IMR-90 (cell line): ENCODE data around the gene FAM76A. TPM values are rescaled to one million over a fixed set of nuclear protein-coding genes. Genes with fewer than 3 reads are reported as not detected.

Experiments
- ATAC-seq: fragments of 200-7000 bp; cut with Tn5 transposase; 2 replicates; pipeline ENCODE4 v1.9.1; 2020; ENCODE audit warnings: low read depth, mild to moderate bottlenecking, moderate library complexity
- BruUV-seq: library from RNA; stranded (reverse); fragments of 400-500 nt; replicated peaks from 2 replicates; lab custom pipeline; 2021; lab: Mats Ljungman, UMichigan
- CTCF ChIA-PET: fragments of 300-600 bp; formaldehyde crosslinking; extraction: SDS; loops from one replicate; lab custom pipeline; 2021; ENCODE audit warnings: antibody characterized with exemption; lab: Yijun Ruan, JAX
- POLR2A ChIA-PET: fragments of 300-600 bp; sonication (Branson Sonifier 250); formaldehyde crosslinking; loops from one replicate; lab custom pipeline; 2022; ENCODE audit warnings: antibody characterized with exemption; ENCODE audit not compliant: unreplicated experiment; lab: Charles Lee
- DNase-seq: peaks from one replicate; pipeline ENCODE4 v3.0.0; 2013
- H2AFZ ChIP-seq: replicated peaks from 2 replicates; pipeline ENCODE3; 2013; ENCODE audit warnings: low read length, mild to moderate bottlenecking; ENCODE audit not compliant: poor library complexity
- H2AK5ac ChIP-seq: 2 replicates; pipeline ENCODE4 v1.6.1; 2013; ENCODE audit warnings: low read depth, low read length, inconsistent platforms
- H2AK9ac ChIP-seq: replicated peaks from 2 replicates; pipeline ENCODE3; 2013; ENCODE audit warnings: mild to moderate bottlenecking, low read depth, low read length, moderate library complexity; ENCODE audit not compliant: poor library complexity
- H2BK120ac ChIP-seq: 2 replicates; pipeline ENCODE4 v1.6.1; 2013; ENCODE audit warnings: low read depth, low read length, inconsistent platforms
- H2BK15ac ChIP-seq: 3 replicates; pipeline ENCODE4 v1.6.1; 2013; ENCODE audit warnings: low read depth, low read length, inconsistent platforms
- H2BK20ac ChIP-seq: 2 replicates; pipeline ENCODE4 v1.6.1; 2013; ENCODE audit warnings: low read depth, mild to moderate bottlenecking, inconsistent platforms, low read length, moderate library complexity
- H2BK5ac ChIP-seq: 2 replicates; pipeline ENCODE4 v1.6.1; 2013; ENCODE audit warnings: mild to moderate bottlenecking, low read depth, low read length, inconsistent platforms; ENCODE audit not compliant: poor library complexity, severe bottlenecking
- H3K14ac ChIP-seq: replicated peaks from 2 replicates; pipeline ENCODE4 v1.6.1; 2013; ENCODE audit warnings: low read depth, low read length, inconsistent platforms
- H3K18ac ChIP-seq: 2 replicates; pipeline ENCODE4 v1.6.1; 2013; ENCODE audit warnings: low read depth, low read length, control low read depth
- H3K23ac ChIP-seq: 2 replicates; pipeline ENCODE4 v1.6.1; 2013; ENCODE audit warnings: low read depth, low read length, inconsistent platforms
- H3K27ac ChIP-seq: 2 replicates; pipeline ENCODE4 v1.5.1; 2013; ENCODE audit warnings: mild to moderate bottlenecking, control low read depth, low read length; ENCODE audit not compliant: insufficient read depth
- H3K27me3 ChIP-seq: 2 replicates; pipeline ENCODE4 v1.6.1; 2013; ENCODE audit warnings: low read length; ENCODE audit not compliant: control insufficient read depth, insufficient read depth
- H3K36me3 ChIP-seq: 2 replicates; pipeline ENCODE4 v1.6.1; 2013; ENCODE audit warnings: low read length, mixed read lengths; ENCODE audit not compliant: control insufficient read depth, insufficient read depth
- H3K4ac ChIP-seq: 2 replicates; pipeline ENCODE4 v1.6.1; 2013; ENCODE audit warnings: low read depth, low read length, inconsistent platforms
- H3K4me1 ChIP-seq: 2 replicates; pipeline ENCODE4 v1.6.1; 2013; ENCODE audit warnings: low read length, mixed read lengths; ENCODE audit not compliant: control insufficient read depth, insufficient read depth
- H3K4me2 ChIP-seq: 2 replicates; pipeline ENCODE4 v1.6.1; 2013; ENCODE audit warnings: low read depth, mild to moderate bottlenecking, control low read depth, low read length, moderate library complexity
- H3K4me3 ChIP-seq: 2 replicates; pipeline ENCODE4 v1.5.1; 2013; ENCODE audit warnings: low read depth, mild to moderate bottlenecking, control low read depth, low read length, moderate library complexity; ENCODE audit not compliant: insufficient read depth
- H3K56ac ChIP-seq: 2 replicates; pipeline ENCODE4 v1.6.1; 2013; ENCODE audit warnings: low read length, inconsistent platforms; ENCODE audit not compliant: insufficient read depth; ENCODE audit errors: extremely low read depth
- H3K79me1 ChIP-seq, 2 experiments: 2 replicates each; pipeline ENCODE4 v1.6.1; 2013; ENCODE audit warnings: low read length in 2 of 2, inconsistent platforms in 1 of 2, low read depth in 1 of 2
- H3K9ac ChIP-seq: 2 replicates; pipeline ENCODE4 v1.6.1; 2013; ENCODE audit warnings: low read depth, low read length, control low read depth
- H3K9me1 ChIP-seq: 2 replicates; pipeline ENCODE4 v1.6.1; 2013; ENCODE audit warnings: low read length, inconsistent platforms; ENCODE audit not compliant: insufficient read depth
- H3K9me3 ChIP-seq: 2 replicates; pipeline ENCODE4 v1.6.1; 2013; ENCODE audit warnings: low read length; ENCODE audit not compliant: control insufficient read depth, insufficient read depth
- H4K20me1 ChIP-seq: 2 replicates; pipeline ENCODE4 v1.6.1; 2013; ENCODE audit warnings: low read length, inconsistent platforms; ENCODE audit not compliant: insufficient read depth
- H4K5ac ChIP-seq: 2 replicates; pipeline ENCODE4 v1.6.1; 2013; ENCODE audit warnings: mild to moderate bottlenecking, low read depth, low read length, control low read depth
- H4K8ac ChIP-seq, 2 experiments: 2 replicates each; pipeline ENCODE4 v1.6.1; 2013; ENCODE audit warnings: low read depth in 2 of 2, low read length in 2 of 2, control low read depth in 1 of 2, inconsistent platforms in 1 of 2
- H4K91ac ChIP-seq: 2 replicates; pipeline ENCODE4 v1.6.1; 2013; ENCODE audit warnings: low read depth, low read length, inconsistent platforms; ENCODE audit not compliant: insufficient read depth
- BHLHE40 ChIP-seq: fragments of 150-350 bp; IDR thresholded peaks from 2 replicates; pipeline ENCODE4 v1.6.1; 2016; ENCODE audit warnings: mild to moderate bottlenecking, low read depth, low read length
- CHD1 ChIP-seq: IDR thresholded peaks from 2 replicates; pipeline ENCODE4 v1.6.1; 2012; ENCODE audit warnings: low read depth, low read length, improper control_type of control experiment
- FOS ChIP-seq: fragments of 150-350 bp; IDR thresholded peaks from 2 replicates; pipeline ENCODE4 v1.6.1; 2016; ENCODE audit warnings: low read depth, low read length
- MAFK ChIP-seq: IDR thresholded peaks from 2 replicates; pipeline ENCODE4 v1.6.1; 2012; ENCODE audit warnings: low read depth, low read length, improper control_type of control experiment
- MAZ ChIP-seq: IDR thresholded peaks from 2 replicates; pipeline ENCODE4 v1.6.1; 2012; ENCODE audit warnings: low read depth, mild to moderate bottlenecking, low read length, improper control_type of control experiment, moderate library complexity, borderline replicate concordance
- MXI1 ChIP-seq: IDR thresholded peaks from 2 replicates; pipeline ENCODE4 v1.6.1; 2012; ENCODE audit warnings: low read depth, mild to moderate bottlenecking, low read length, moderate library complexity, borderline replicate concordance
- NFE2L2 ChIP-seq: fragments of 150-350 bp; IDR thresholded peaks from 2 replicates; pipeline ENCODE4 v1.6.1; 2016; ENCODE audit warnings: low read depth, mild to moderate bottlenecking, low read length
- POLR2A ChIP-seq: IDR thresholded peaks from 2 replicates; pipeline ENCODE4 v1.6.1; 2012; ENCODE audit warnings: mild to moderate bottlenecking, low read depth, low read length
- RCOR1 ChIP-seq: IDR thresholded peaks from 2 replicates; pipeline ENCODE4 v1.6.1; 2012; ENCODE audit warnings: mild to moderate bottlenecking, low read length, improper control_type of control experiment; ENCODE audit not compliant: insufficient replicate concordance
- WGBS, 2 experiments: methylation state at CpG; one replicate each; pipeline versions ENCODE4 v1.1.5 to v1.1.7; 2013; ENCODE audit warnings: missing lambda C conversion rate in 2 of 2; ENCODE audit not compliant: insufficient read length in 1 of 2; ENCODE audit errors: extremely low coverage in 2 of 2; 5-methylcytosine and 5-hydroxymethylcytosine counted together
- dilution Hi-C: fragments of 300-500 bp; cut with HindIII; formaldehyde crosslinking; loops from one replicate; pipeline ENCODE4 v1.14.3; 2018; ENCODE audit warnings: low sequenced_read_pairs; ENCODE audit not compliant: unreplicated experiment
- in situ Hi-C: fragments of 300-500 bp; cut with MboI; formaldehyde crosslinking; loops from 3 replicates; pipeline ENCODE4 v1.14.3; 2019; ENCODE audit warnings: low sequenced_read_pairs, inconsistent platforms, mixed read lengths
- intact Hi-C: fragments of 100-400 bp; cut with micrococcal nuclease; formaldehyde crosslinking; loops from 2 replicates; pipeline ENCODE4 v1.10.0; 2022
- polyA plus RNA-seq, 3 experiments: library from polyadenylated mRNA; depleted of rRNA; stranded (reverse); fragments of >200 nt; gene quantifications; 2 replicates each; pipeline ENCODE4 v1.2.3, GENCODE V29; 2012; ENCODE audit warnings: low replicate concordance in 1 of 3
- total RNA-seq: library from RNA; depleted of rRNA; stranded (reverse); fragments of >200 nt; gene quantifications from 2 replicates; pipeline ENCODE4 v1.2.3, GENCODE V29; 2012
- TF ChIP-seq, protein P1 (sequence below): conservative IDR thresholded peaks from 2 replicates; pipeline ENCODE4 v1.5.1; 2012; ENCODE audit warnings: mild to moderate bottlenecking, low read depth, low read length, improper control_type of control experiment

FAM76A gene
- total and polyA plus RNA-seq, 2 of the 4 experiments (the other 2 are of a cell fraction) = 2.3 to 10.0 TPM

DNA sequence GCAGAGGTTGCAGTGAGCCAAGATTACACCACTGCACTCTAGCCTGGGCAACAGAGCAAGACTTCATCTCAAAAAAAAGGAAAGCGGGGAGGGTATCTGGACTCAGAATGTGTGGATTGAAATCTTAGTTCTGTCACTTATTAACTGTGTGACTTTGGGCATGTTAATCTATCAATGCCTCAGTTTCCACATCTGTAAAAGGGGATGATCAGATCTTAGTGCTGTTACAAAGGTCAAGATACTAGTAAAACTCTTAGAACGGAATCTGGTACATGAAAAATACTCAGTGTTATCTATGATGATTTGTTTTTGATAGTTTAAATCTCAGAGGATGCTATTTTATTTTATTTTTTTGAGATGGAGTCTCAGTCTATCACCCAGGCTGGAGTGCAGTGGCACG lies 10.5 kb downstream of the FAM76A start:
- intact Hi-C loops = no loop called here
- Histone ChIP-seq H2BK15ac (no peak overlapping the region), H4K20me1 (no peaks in the 10 kb centered on the region), H4K8ac (no peak overlapping the region), H3K56ac (no peak overlapping the region), H3K36me3 (peaks cover 22% of the 10 kb centered on the region), H2AK9ac (no peak overlapping the region), H3K79me1 (0 out of 4 replicates have a peak, but pooled peaks cover 0 to 5% of the 10 kb centered on the region in 2 experiments), H3K9ac (no peak overlapping the region), H3K4me2 (no peak overlapping the region), H3K18ac (no peak overlapping the region), H2BK20ac (no peak overlapping the region), H3K14ac (no peak overlapping the region), H4K5ac (no peak overlapping the region), H3K27me3 (no peaks in the 10 kb centered on the region), H2AFZ (no peak overlapping the region), H4K91ac (no peak overlapping the region), H3K4ac (no peak overlapping the region), H3K23ac (no peak overlapping the region), H3K9me1 (no peaks in the 10 kb centered on the region), H3K4me1 (no peaks in the 10 kb centered on the region), H3K27ac (no peak overlapping the region), H2BK120ac (no peak overlapping the region), H2AK5ac (no peak overlapping the region), H3K9me3 (no peaks in the 10 kb centered on the region), H3K4me3 (no peak overlapping the region), H2BK5ac (no peak overlapping the region)
- DNase-seq = no peak
- TF ChIP-seq CHD1 (no peak), MAZ (no peak), MAFK (no peak), MXI1 (no peak), FOS (no peak), BHLHE40 (no peak), POLR2A (no peak), NFE2L2 (no peak), RCOR1 (no peak)
- TF ChIP-seq, protein P1, sequence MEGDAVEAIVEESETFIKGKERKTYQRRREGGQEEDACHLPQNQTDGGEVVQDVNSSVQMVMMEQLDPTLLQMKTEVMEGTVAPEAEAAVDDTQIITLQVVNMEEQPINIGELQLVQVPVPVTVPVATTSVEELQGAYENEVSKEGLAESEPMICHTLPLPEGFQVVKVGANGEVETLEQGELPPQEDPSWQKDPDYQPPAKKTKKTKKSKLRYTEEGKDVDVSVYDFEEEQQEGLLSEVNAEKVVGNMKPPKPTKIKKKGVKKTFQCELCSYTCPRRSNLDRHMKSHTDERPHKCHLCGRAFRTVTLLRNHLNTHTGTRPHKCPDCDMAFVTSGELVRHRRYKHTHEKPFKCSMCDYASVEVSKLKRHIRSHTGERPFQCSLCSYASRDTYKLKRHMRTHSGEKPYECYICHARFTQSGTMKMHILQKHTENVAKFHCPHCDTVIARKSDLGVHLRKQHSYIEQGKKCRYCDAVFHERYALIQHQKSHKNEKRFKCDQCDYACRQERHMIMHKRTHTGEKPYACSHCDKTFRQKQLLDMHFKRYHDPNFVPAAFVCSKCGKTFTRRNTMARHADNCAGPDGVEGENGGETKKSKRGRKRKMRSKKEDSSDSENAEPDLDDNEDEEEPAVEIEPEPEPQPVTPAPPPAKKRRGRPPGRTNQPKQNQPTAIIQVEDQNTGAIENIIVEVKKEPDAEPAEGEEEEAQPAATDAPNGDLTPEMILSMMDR = no peak
- POLR2A ChIA-PET = no interaction called here
- in situ Hi-C loops = no loop called here
- WGBS, 2 experiments = 100% methylated on average over 1 of the region's 3 CpGs; no CpG with 5 or more reads in 1 of the 2 experiments
- dilution Hi-C loops = no loop called here
- CTCF ChIA-PET = no interaction called here
- no peak for ATAC-seq
- BruUV-seq = no TSS peak
